GM23338 (cell line): Measurements from ENCODE around the gene HOXA9.

Experiments
- EZH2 ChIP-seq: fragments of 200-600 bp; sonication (generic); IDR thresholded peaks from one replicate; pipeline ENCODE4 v1.8.0; 2017; ENCODE audit warnings: antibody characterized with exemption, mild to moderate bottlenecking, low read depth; ENCODE audit not compliant: unreplicated experiment
- EZH2phosphoT487 ChIP-seq: fragments of 200-600 bp; sonication (generic); IDR thresholded peaks from one replicate; pipeline ENCODE4 v1.8.1; 2018; ENCODE audit warnings: antibody characterized with exemption; ENCODE audit not compliant: unreplicated experiment
- POLR2AphosphoS5 ChIP-seq: IDR thresholded peaks from 2 replicates; pipeline ENCODE4 v1.6.1; 2016; ENCODE audit warnings: antibody characterized with exemption, low read depth
- REST ChIP-seq: IDR thresholded peaks from one replicate; pipeline ENCODE4 v1.6.1; 2018; ENCODE audit warnings: antibody characterized with exemption; ENCODE audit not compliant: unreplicated experiment
- ZNF114 ChIP-seq: fragments of 250-450 bp; sonication (Bioruptor Pico); IDR thresholded peaks from 2 replicates; pipeline ENCODE4 v1.5.0; 2020; ENCODE audit warnings: mild to moderate bottlenecking, moderate library complexity
- TF ChIP-seq, protein P1 (sequence below), 2 experiments: fragments of 200-600 bp in 1 of 2; sonication (generic) in 1 of 2; conservative IDR thresholded peaks; 2 replicates each; pipeline versions ENCODE4 v1.5.1 to v1.6.1; 2016 to 2017; ENCODE audit warnings: antibody characterized with exemption in 2 of 2, low read depth in 2 of 2, mild to moderate bottlenecking in 2 of 2, moderate library complexity in 1 of 2

DNA sequence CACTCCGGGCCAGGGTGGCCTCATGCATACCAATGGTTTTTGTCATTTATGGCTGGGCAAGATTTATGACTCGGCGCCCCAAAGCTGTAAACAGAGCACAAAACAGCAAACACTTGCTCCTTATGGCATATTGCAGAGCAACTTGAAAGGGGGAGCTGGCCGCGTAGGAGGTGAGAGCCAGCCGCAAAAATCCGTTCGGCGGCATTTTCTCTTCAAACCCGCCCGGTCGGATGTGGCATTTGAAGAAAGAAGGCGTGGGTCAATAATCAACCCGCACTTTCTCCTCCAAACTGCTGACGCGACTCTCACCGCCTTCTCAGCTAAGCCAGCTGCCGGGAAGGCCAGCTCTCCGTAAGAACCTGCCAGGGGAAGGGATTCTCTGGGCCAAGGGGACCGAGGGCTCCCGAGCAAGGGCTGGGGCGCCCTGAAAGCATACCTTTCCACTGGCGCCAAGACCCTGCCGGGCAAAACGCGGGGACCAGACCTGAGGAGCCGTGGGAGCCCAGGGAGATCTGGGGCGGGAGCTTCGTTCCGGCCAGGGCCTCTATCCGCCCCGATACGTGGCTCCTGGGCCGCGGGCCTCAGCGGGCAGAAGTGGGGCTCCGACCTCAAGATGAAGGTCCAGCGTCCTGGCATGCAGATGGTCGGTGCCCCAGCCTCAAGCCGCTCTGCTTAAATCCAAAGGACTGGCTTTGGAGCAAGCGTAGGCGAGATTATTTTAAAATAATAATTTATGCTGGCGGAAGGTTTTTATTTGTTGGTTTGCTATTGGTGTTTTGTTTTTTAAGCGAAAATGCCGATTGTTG lies 49.9 kb downstream of the HOXA9 start:
- TF ChIP-seq, protein P1, sequence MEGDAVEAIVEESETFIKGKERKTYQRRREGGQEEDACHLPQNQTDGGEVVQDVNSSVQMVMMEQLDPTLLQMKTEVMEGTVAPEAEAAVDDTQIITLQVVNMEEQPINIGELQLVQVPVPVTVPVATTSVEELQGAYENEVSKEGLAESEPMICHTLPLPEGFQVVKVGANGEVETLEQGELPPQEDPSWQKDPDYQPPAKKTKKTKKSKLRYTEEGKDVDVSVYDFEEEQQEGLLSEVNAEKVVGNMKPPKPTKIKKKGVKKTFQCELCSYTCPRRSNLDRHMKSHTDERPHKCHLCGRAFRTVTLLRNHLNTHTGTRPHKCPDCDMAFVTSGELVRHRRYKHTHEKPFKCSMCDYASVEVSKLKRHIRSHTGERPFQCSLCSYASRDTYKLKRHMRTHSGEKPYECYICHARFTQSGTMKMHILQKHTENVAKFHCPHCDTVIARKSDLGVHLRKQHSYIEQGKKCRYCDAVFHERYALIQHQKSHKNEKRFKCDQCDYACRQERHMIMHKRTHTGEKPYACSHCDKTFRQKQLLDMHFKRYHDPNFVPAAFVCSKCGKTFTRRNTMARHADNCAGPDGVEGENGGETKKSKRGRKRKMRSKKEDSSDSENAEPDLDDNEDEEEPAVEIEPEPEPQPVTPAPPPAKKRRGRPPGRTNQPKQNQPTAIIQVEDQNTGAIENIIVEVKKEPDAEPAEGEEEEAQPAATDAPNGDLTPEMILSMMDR (conservative IDR thresholded peaks at IDR 0.05; ENCODE audit: low read depth in 2 of 2), result no peak
- TF ChIP-seq ZNF114 (CRISPR knock-in tag) (no peak), REST (no peak), EZH2phosphoT487 (peak; percentile 93), EZH2 (peak; percentile 97), POLR2AphosphoS5 (no peak)
